NK-92 treated with Interleukin-12 subunit alpha and Interleukin-12 subunit beta, amount 100 ng/mL, for 24 hours (cell line): ENCODE measurements around the gene FANCG.

Experiments used
- DNase-seq: peaks from one replicate; lab custom pipeline; 2025; lab: John Stamatoyannopoulos, UW

FANCG gene

GRCh38 chr9:35079426-35080341 is at the start of gene FANCG:
Gene FANCG, minus strand, starts transcription at chr9:35079942. Its CDS starts 418 bp downstream, at chr9:35079524.
- peak; percentile 87 for DNase-seq

DNA sequence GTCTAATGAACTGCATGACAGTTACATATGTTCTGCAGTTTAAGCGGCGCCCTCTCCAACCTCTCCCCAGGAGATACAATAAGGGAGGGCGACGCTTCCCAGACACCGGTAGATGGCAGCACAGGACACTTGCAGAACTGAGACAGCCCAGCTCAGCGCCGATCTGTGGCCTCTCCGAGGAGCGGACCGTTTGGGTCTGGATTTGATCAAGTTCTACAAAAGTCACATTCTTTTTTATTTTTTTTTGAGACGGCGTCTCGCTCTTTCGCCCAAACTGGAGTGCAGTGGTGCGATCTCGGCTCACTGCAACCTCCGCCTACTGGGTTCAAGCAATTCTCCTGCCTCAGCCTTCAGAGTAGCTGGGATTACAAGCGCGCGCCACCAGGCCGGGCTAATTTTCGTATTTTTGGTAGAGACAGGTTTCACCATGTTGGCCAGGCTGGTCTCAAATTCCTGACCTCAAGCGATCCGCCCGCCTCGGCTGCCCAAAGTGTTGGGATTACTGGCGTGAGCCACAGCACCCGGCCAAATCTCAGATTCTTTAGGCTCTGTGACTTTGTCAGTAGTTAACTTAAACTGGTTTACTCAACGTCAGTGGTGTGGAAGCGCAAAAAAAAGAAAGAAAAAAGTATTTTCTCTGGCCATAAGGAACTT is 37.3 kb upstream of the FANCG start:
- peak; percentile 73 for DNase-seq

DNA sequence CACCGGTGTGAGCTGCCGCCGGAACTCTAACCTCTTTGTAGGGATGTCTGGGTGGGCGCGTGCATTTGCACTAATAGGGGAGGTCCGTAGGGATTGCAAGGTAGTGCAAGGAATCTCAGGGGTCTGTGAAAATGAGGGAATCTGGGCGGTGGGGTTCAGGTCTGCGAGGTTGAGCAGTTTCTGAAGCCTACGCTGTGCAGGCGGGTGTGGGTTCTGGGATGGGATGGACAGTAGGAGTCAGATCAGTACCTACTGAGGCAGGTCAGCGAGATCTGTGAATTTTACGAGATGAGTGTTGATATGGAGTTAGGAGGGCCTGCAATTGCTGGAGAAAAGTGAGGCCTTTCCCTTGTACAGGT is 36.8 kb upstream of the FANCG start:
- no peak for DNase-seq

GRCh38 chr9:35115680-35116538 is 36.2 kb upstream of the FANCG start, which contains the start of gene ATOSB:
Gene ATOSB, minus strand, starts transcription at chr9:35115862. Its CDS starts 7,588 bp downstream, at chr9:35108274.
- peak; percentile 83 for DNase-seq

GRCh38 chr9:35114840-35115628 is 35.3 kb upstream of the FANCG start:
- no peak for DNase-seq

- DNase-seq, result no peak
Measured at GRCh38 chr9:35114113-35114839, 34.5 kb upstream of the FANCG start.

GRCh38 chr9:35112257-35113020 is 32.7 kb upstream of the FANCG start:
- no peak for DNase-seq

GRCh38 chr9:35111001-35111933 is 31.5 kb upstream of the FANCG start:
- DNase-seq, result peak; percentile 96

DNA sequence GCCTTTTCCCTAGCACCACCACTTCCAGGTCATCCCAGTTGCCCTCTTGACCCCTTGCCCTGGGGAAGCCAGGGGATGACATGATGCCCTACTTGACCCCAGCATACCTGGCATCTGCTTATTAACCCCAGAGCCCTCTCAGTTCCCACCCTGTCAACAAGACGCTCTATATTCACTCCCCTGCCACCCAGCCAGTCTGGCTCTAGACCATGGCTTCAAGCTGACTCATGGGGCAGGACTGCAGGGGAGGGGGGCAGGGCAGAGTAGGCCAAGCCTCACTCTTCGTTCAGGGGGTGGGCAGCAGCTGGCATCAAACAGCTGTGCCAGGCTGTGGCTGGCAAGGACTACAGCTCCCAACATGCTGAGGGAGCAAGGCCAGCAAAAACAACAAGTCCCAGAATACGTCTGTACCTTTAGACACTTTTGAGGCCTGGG is 30.6 kb upstream of the FANCG start:
- no peak for DNase-seq

- no peak for DNase-seq
Measured at GRCh38 chr9:35108946-35109575, 29.3 kb upstream of the FANCG start.

- DNase-seq, result no peak
Measured at GRCh38 chr9:35108461-35108860, 28.7 kb upstream of the FANCG start.

DNA sequence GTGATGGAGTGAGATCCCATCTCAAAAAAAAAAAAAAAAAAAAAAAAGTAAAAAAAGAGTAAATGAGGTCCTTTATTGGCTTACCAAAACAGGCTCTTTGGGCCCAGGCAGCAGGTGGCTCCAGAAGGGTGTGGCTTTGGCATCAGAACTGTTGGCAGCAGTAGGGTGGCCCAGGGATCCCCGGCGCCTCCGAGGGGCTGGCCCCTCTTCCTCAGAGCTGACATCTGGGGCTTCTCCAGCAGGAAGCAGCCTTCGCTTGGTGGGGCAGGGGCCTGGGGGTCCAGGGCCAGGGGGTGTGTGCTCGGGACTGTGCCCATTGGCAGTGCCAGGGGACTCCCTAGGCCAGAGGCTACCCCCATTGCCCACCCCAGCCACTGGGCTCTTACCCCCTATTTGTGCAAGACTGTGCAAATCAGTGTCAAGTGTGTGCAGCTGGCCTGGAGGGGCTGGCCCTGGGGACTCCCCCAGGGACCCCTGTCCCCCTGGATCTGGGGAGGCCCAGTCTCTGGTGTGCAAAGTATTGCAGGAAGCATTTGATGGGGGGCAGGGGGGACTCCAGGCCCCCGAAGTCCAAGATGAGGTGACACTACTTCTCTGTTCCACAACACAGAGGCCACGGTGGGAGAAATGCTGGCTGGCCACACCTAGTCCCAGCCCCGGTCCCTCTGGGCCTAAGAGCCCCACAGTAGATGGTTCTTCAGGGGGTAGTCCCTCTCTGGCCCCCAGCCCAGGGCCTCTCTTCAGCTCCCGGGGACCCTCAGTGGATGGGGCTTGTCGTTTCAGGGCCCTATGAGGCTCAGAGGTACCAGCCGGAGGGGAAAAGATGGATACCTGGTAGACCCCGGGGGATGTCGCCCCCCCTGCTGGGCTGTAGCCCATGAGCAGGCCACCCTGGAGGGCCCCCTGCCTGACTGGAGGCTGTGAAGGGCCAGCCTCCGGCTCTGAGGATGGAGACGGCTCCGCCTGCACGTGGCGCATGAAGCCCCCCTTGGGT is 27.9 kb upstream of the FANCG start:
- DNase-seq, result no peak

DNA sequence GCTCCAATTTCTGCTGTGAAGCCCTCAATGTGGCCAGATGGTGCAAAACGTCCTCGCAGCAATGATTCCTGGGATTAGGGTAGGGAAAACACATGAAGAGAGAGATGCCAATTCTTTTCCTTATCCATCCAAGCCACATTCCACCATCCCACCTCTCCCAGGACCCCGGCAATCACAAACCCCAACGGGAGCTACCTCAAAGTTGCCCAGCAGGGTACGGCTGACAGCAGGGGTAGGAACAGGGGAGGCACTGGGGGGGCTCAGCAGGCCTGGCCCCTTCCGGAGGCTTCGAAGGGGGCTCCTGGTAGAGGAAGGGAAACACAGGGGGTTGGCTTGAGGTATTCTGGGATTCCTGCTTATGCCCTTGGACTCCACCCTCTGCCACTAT is 26.6 kb upstream of the FANCG start:
- DNase-seq, result no peak

GRCh38 chr9:35105571-35106342 is 26.0 kb upstream of the FANCG start:
- no peak for DNase-seq

GRCh38 chr9:35105126-35105525 is 25.4 kb upstream of the FANCG start:
- DNase-seq, result no peak

DNA sequence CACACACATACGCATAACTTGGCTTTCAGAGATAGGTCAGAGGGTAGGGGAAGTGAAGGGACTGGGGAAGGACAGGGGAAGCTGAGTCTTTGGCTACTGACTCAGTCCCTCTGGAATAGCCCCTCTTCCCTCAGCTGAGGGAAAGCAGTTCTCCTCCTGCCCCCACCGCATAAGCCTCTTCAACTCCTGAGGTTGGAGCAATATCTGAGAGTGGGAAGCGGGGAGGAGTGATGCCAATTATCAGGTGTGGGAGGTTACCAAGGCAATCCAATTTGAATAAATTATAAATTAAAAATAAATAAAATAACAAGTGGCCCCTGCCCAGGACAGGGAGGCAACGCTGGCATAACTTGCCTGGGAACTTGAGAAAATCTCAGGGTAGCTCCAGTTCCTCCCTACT is 24.8 kb upstream of the FANCG start:
- DNase-seq, result no peak
